ENCODE measurements around the gene ADK.
"Not testable (repeated sequence)": the region's sequence is repeated elsewhere in the genome, so short reads cannot be mapped to it uniquely, and the experiment has no call there.

The ADK gene

DNA sequence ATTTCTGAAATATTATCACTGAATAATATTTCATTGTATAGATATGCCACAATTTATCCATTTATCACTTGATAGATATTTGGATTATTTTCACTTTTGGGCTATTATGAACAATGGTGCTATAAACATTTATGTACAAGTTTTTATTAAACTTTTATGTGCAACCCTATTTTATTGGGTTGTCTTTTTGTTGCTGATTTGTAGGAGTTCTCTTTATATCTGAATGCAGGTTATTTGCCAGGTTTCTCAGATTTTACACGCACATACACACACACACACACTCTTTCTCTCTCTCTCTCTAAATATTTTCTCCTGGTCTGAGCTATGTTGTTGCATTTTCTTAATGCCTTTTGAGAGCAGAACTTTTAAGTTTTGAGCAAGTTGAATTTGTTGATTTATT, 36.2 kb downstream of the ADK start:
- peak; percentile 65 for FAIRE-seq

DNA sequence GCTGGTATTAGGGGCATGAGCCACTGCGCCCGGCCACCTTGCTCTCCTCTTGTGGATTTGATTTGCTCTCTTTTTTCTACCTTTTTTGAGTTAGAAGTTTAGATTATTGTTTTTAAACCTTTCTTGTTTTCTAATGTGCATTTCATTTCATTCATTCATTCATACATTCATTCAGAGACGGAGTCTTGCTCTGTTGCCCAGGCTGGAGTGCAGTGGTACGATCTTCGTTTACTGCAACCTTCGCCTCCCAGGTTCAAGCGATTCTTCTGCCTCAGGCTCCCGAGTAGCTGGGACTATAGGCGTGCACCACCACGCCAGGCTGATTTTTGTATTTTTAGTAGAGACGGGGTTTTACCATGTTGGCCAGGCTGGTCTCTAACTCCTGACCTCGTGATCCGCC, 37.6 kb downstream of the ADK start:
- not testable (repeated sequence) for FAIRE-seq

DNA sequence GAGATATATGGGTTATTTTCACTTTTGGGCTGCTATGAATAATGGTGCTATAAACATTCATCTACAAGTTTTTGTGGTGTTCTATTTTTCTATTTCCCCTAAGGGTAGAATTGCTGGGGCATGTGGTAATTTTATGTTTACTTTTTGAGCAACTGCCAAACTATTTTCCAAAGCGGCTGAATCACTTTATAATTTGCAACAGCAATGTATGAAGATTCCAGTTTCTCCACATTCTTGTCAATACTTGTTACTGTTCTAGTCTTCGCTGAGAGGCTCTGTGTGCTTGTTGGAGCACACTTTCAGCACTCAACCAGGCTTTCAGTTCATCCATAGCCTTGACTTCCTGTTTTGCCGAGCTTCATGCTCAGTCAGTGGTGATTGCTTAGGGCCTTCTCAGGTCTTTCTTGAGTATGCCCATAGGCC, 39.0 kb downstream of the ADK start:
- no peak for FAIRE-seq

DNA sequence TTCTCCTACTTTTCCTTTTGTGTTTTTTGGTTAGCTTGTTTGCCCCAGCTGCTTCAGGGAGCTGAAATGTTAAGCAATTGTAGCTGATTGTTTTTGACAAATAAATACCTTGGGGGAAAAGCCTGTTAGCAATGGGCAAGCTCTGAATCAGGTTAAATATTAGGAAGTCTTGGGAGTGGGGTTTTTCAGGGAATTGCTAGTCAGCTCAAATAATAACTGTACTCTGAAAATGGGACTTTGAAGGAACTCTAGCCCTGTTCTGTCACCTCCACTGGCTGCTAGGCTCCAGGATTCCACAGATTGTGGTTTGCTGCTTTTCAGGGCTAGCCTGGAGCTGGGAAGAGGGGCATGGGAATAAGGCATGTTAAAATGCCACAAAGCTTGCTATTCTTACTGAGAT, 39.5 kb downstream of the ADK start:
- no peak for FAIRE-seq

DNA sequence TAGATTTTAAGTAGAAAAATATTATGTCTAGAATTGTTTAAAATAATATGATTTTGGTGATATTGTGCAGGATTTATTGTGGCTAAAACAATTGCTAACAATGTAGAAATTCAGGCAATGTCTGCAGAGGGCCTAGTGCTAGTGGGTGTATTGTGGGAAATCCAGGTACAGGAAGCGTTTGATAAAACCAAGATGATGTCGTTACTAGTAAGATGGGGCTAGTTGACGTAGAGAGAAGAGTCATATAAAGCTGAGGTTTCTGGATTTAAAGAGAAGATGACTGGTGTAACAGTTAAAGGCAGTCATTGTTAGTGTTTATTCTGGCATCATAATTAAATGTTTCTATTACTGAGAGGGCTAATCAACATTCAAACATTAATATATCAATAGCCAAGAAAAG, 43.5 kb downstream of the ADK start:
- no peak for FAIRE-seq

DNA sequence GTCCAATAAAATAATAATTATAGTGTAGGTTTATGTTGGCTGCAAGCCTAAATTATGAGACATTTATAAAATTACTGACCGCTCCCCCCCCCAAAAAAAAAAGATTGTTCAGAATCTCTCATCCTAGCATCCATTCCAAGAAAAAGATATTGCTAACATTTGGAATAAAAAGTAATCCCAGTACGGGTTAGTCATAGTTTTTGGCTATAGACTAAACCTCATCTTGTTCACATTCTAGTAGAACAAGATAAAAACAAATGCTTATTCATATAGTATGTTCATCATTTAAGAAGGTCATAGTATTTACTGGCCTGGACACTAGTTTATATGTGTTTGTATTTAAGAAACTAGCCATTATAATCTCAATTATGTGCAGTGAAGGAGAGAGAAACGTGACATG, 44.0 kb downstream of the ADK start:
- no peak for FAIRE-seq

DNA sequence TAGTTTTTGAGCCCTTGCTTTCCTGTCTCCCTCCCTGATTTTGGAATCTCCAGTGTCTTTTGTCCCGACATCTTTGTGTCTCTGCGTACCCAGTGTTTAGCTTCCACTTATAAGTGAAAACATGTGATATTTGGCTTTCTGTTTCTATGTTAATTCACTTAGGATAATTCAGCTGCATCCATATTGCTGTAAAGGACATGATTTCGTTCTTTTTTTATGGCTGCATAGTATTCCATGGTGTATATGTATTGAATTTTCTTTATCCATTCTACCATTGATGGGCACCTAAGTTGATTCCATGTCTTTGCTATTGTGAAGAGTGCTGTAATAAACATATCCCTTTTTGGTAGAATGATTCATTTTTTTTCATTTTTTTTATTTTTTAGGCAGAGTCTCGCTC, 48.3 kb downstream of the ADK start:
- FAIRE-seq: no peak

DNA sequence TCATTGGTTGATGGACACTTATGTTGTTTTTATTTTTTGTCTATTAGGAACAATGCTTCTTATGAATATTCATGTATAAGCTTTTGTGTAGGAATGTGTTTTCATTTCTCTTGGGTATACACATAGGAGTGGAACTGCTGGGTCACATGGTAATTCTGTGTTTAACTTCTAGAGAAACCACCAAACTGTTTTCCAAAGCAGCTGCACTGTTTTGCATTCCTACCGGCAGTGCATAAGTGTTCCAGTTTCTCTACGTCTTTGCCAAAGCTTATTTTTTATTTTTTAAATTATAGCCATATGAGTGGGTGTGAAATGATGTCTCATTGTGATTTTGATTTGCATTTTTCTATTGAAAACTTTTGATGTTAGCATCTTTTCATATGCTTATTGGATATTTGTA, 51.3 kb downstream of the ADK start:
- no peak for FAIRE-seq

DNA sequence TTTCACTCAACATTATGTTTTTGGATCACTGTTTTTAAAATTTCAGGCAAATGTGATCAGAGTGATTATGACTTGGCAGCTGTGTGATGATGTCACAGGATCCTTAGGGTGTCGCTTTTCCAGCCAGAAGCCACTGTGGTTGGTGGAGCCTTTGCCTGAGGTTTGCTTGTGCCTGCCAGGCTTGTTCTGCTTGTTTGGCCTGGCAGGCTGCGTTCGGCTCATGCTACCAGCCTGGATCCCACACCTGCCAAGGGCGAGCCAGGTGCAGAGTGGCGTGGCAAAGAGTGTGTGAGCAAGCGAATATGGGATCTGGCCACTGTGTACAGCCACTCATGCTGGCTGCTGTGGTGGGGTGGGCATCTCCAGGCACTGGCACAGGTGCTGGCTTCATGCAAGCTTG, 55.7 kb downstream of the ADK start:
- FAIRE-seq: no peak

DNA sequence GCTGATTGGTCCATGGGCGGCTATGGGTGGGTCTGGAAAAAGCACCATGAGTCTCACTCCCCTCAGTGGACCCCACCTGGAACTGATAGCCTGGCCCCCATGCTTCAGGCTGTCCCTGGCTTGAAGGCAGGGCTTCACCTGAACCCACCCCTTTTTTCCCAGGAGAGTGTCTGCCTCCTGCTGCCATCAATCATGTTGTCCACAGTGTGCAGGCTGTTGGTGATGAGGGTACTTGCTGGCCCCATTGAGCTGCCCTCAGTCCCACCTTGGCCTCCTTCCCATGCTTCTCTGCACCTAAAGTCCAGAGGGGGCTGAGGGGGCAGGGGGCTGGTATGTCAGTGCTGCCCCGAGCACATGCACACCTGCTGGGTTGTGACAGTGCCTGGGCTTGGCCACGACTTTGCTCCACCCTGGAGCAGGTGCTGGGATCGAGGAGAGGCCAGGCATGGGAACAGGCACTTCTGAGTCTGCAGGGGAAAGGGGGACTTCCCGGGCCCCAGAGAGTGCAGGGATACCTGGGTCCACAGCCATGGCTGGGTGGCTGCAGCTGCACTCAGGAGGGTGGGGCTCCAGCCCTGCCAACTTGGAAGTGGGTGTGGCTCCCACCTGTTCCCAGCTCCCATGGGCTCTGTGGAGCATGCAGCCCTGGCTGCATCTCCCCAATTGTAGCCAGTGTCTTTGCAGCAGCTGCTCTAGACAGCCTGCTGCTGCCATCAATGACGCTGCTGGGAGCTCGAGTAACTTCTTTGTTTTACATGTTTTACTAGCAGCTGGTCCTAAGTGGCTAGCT, 56.9 kb downstream of the ADK start:
- FAIRE-seq: no peak

DNA sequence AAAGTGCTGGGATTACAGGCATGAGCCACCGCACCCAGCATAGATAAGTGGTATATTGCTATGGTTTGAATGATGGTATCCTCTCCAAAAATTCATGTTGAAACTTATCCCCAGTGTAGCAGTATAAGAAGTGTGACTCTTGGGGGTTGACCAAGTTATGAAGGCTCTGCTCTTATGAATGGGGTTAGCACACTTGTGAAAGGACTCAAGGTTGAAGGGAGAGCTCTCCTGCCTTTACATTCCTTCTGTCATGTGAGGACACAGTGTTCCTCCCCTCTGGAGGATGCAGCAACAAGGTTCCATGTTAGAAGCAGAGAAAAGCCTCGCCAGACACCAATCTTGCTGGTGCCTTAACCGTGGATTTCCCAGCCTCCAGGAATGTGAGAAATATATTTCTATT, 58.0 kb downstream of the ADK start:
- FAIRE-seq: no peak

DNA sequence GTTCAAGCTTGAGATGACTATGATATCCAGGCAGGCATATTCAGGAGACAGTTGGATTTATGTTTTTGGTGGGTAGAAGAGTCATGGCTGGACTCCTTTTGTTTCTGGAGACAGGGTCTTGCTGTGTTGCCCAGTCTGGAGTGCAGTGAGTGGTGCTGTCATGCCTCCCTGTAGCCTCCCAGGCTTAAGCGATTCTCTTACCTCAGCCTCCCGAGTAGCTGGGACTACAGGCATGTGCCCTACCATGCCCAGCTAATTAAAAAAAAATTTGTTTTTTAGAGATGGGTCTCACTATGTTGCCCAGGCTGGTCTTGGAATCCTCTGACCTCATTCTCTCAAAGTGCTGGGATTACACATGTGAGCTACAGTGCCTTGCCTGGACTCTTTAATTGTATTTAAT, 62.0 kb downstream of the ADK start:
- FAIRE-seq: no peak

DNA sequence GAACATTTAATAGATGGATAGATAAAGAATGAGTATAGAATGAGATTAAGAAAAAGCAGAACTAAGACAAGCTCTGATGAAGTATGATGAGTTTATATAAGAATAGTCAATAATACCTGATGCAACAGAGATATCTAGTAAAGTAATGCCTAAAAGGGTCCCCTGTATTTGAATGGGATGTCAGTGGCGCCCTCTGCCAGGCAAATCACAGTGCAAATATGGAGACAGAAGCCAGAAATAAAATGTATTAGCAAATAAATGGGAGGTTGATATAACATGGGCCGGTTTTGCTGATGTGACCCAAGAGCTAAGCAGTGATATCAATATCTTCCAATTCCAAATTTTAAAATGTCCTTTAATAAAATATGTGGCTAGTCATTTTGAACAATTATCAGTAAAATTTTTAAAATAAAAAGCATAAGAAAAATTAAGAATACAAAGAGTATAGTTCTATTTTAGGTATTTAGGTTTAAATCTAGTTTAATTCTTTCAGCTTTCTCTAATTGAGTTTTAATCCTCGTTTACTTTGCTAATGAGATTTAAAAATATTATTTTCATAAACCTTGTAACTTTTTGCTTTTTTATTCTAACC, 62.6 kb downstream of the ADK start:
- FAIRE-seq: peak; percentile 63

DNA sequence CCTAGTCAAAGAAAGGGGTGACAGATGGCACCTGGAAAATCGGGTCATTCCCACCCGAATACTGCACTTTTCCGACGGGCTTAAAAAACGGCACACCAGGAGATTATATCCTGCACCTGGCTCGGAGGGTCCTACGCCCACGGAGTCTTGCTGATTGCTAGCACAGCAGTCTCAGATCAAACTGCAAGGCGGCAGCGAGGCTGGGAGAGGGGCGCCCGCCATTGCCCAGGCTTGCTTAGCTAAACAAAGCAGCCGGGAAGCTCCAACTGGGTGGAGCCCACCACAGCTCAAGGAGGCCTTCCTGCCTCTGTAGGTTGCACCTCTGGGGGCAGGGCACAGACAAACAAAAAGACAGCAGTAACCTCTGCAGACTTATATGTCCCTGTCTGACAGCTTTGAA, 66.1 kb downstream of the ADK start:
- not testable (repeated sequence) for FAIRE-seq

DNA sequence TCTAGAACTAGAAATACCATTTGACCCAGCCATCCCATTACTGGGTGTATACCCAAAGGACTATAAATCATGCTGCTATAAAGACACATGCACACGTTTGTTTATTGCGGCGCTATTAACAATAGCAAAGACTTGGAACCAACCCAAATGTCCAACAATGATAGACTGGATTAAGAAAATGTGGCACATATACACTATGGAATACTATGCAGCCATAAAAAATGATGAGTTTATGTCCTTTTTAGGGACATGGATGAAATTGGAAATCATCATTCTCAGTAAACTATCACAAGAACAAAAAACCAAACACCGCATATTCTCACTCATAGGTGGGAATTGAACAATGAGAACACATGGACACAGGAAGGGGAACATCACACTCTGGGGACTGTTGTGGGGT, 71.4 kb downstream of the ADK start:
- not testable (repeated sequence) for FAIRE-seq

DNA sequence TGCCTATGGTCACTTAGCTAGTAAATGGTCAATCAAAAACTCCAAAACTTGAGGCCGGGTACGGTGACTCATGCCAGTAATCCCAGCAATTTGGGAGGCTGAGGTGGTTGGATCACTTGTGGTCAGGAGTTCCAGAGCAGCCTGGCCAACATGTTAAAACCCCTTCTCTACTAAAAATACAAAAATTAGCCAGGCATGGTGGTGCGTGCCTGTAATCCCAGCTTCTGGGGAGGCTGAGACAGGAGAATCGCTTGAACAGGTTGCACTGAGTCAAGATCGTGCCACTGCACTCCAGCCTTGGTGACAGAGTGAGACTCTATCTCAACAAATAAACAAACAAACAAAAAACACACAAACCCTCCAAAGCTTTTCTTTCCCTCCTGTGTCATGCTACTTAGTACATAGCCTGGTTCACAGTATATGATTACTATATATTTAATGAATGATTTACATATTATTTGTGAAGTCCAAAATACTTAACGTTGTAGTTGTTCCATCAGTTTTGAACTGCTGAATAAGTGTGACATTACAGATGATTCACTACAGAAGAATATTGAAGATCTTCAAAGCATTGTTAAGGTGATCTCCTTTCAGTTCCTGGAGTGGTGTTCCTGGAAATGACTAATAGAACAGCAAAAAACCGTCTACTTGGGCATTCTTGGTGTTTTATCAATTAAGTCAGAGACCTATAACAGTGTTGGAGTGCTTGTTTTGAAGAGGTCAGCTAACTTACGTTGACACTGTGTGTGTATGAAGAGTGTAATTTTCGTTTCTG, 72.9 kb downstream of the ADK start:
- no peak for FAIRE-seq

DNA sequence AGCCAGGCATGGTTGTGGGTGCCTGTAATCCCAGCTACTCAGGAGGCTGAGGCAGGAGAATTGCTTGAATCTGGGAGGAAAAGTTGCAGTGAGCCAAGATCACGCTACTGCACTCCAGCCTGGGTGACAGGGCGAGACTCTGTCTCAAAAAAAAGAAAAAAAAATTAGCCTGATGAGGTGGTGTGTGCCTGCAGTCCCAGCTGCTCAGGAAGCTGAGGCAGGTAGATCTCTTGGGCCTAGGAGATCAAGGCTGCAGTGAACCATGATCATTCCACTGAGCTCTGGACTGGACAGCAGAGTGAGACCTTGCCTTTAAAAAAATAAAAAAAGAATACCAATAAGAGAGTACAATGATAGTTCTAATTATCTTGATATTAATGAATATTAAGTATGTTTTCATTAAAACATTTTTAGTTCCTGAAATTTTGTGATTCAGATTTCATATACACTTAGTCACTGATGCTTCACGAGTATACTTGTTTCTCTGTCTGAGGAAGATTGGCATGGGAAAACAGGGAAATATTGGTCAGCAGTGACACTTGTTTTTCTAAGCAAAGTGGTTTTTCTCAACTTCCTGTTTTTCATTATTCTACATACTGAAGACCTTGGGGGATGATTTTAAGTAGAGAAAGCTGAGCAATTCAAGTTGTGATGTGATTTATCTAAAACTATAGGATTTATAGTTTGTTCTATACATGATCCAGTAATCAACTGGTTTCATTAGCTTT, 76.8 kb downstream of the ADK start:
- no peak for FAIRE-seq

DNA sequence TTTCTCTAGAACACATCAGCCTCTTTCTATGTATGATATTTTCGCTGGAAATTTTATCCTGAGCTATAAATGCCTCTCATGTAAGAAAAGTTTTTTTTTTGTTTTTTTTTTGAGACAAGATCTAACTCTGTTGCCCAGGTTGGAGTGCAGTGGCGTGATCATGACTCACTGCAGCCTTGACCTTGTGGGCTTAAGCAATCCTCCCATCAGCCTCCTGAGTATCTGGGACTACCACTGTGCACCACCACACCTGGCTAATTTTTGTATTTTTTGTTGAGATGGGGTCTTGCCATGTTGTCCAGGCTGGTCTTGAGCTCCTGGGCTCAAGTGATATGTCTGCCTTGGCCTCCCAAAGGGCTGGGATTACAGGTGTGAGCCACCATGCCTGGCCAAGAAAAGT, 80.4 kb downstream of the ADK start:
- no peak for FAIRE-seq

DNA sequence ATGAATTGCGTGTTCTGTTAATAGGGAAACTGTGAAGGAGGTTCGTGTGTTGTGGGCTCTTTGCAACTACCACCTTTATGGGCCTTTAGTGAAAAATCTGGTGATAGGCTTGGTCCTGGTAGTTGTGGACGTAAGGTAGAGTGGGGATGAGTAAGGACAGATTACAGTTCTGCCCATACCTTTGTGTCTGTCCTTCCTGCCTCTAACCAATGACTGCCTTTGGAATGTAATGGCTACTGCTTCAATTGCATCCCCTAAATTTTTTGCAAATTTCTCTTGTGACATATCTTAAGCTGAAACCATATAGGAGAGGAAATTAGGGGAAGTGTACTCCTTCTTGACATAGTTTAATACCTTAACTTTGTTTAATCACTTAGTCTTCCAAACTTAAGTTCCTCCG, 82.3 kb downstream of the ADK start:
- FAIRE-seq: no peak

DNA sequence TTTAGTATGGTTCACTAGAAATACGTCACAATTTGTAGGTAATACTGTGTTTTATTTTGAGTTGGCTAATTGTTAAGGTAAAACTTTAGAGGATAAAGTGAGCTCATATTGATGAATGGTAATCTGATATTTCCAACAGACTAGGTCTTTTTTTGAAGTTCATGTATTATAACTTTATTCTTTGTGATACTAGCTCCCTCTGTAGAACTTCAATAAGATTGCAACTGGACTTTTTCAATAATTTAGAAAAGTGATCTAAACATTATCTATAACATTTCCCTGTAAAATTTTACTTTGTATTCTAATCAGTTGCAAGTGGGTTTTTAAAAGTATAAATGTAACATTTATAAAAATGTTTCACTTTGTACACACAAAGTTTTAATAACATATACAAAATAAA, 83.5 kb downstream of the ADK start:
- FAIRE-seq: peak; percentile 98

DNA sequence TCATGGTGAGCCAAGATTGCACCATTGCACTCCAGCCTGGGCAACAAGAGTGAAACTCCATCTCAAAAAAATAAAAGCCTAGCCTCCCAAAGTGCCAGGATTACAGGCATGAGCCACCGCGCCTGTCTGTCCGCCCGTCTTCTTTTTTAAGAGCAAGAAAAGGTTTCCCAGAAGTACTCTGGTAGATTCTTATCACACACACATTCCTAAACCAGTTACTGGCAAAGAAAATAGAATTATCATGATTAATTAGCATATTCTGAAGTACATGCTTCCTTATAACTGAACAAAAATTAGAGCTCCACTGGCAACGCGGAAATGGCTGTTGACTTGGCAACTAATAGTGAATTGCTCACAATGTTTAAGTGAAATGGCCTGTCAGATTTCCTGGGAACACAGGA, 87.0 kb downstream of the ADK start:
- no peak for FAIRE-seq

DNA sequence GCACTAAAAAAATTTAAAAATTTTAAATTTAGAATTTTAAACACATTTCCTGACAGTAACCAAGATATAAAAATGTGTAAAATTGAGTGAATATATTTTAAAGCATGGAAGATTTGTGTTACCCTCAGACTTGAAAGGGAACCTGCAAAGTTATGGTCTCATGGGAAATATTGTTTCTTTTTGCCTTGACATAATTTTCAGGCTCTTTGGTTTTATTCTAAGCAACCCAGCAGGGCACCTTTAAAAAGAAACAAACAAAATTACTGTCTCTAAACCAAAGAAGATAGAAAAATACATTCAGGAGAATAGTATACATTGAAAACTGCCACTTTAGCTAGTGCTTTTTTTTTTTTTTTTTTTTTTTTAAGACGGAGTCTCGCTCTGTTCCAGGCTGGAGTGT, 87.5 kb downstream of the ADK start:
- FAIRE-seq: no peak

DNA sequence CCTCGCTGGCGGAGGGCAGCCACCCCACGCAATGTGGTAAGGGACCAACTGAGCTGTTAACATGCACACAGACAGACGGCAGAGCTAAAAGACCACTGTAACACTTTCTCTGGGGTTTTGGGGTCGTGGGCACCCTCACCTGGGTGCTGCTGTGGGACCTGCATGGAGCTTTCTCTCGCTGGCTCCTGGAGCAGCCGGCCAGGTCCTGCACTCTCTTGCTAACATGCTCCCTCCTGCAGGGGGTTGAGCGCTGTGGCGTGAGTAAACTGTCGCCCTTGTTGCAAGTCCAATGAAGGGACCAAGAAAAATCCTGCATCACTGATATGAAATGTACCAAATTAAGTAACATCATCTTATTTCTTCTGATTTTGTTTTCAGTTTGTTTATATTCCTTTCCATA, 92.0 kb downstream of the ADK start:
- FAIRE-seq: no peak
